IMR-90 (cell line): Measurements from ENCODE around the gene GPR137. TPM values are rescaled to one million over a fixed set of nuclear protein-coding genes. Genes with fewer than 3 reads are reported as not detected.

Source experiments
- ATAC-seq: fragments of 200-7000 bp; cut with Tn5 transposase; 2 replicates; pipeline ENCODE4 v1.9.1; 2020; ENCODE audit warnings: low read depth, mild to moderate bottlenecking, moderate library complexity
- BruUV-seq: library from RNA; stranded (reverse); fragments of 400-500 nt; replicated peaks from 2 replicates; lab custom pipeline; 2021; lab: Mats Ljungman, UMichigan
- CTCF ChIA-PET: fragments of 300-600 bp; formaldehyde crosslinking; extraction: SDS; loops from one replicate; lab custom pipeline; 2021; ENCODE audit warnings: antibody characterized with exemption; lab: Yijun Ruan, JAX
- POLR2A ChIA-PET: fragments of 300-600 bp; sonication (Branson Sonifier 250); formaldehyde crosslinking; loops from one replicate; lab custom pipeline; 2022; ENCODE audit warnings: antibody characterized with exemption; ENCODE audit not compliant: unreplicated experiment; lab: Charles Lee
- DNase-seq: peaks from one replicate; pipeline ENCODE4 v3.0.0; 2013
- H2AFZ ChIP-seq: replicated peaks from 2 replicates; pipeline ENCODE3; 2013; ENCODE audit warnings: low read length, mild to moderate bottlenecking; ENCODE audit not compliant: poor library complexity
- H2AK5ac ChIP-seq: 2 replicates; pipeline ENCODE4 v1.6.1; 2013; ENCODE audit warnings: low read depth, low read length, inconsistent platforms
- H2AK9ac ChIP-seq: replicated peaks from 2 replicates; pipeline ENCODE3; 2013; ENCODE audit warnings: mild to moderate bottlenecking, low read depth, low read length, moderate library complexity; ENCODE audit not compliant: poor library complexity
- H2BK120ac ChIP-seq: 2 replicates; pipeline ENCODE4 v1.6.1; 2013; ENCODE audit warnings: low read depth, low read length, inconsistent platforms
- H2BK15ac ChIP-seq: 3 replicates; pipeline ENCODE4 v1.6.1; 2013; ENCODE audit warnings: low read depth, low read length, inconsistent platforms
- H2BK20ac ChIP-seq: 2 replicates; pipeline ENCODE4 v1.6.1; 2013; ENCODE audit warnings: low read depth, mild to moderate bottlenecking, inconsistent platforms, low read length, moderate library complexity
- H2BK5ac ChIP-seq: 2 replicates; pipeline ENCODE4 v1.6.1; 2013; ENCODE audit warnings: mild to moderate bottlenecking, low read depth, low read length, inconsistent platforms; ENCODE audit not compliant: poor library complexity, severe bottlenecking
- H3K14ac ChIP-seq: replicated peaks from 2 replicates; pipeline ENCODE4 v1.6.1; 2013; ENCODE audit warnings: low read depth, low read length, inconsistent platforms
- H3K18ac ChIP-seq: 2 replicates; pipeline ENCODE4 v1.6.1; 2013; ENCODE audit warnings: low read depth, low read length, control low read depth
- H3K23ac ChIP-seq: 2 replicates; pipeline ENCODE4 v1.6.1; 2013; ENCODE audit warnings: low read depth, low read length, inconsistent platforms
- H3K27ac ChIP-seq: 2 replicates; pipeline ENCODE4 v1.5.1; 2013; ENCODE audit warnings: mild to moderate bottlenecking, control low read depth, low read length; ENCODE audit not compliant: insufficient read depth
- H3K27me3 ChIP-seq: 2 replicates; pipeline ENCODE4 v1.6.1; 2013; ENCODE audit warnings: low read length; ENCODE audit not compliant: control insufficient read depth, insufficient read depth
- H3K36me3 ChIP-seq: 2 replicates; pipeline ENCODE4 v1.6.1; 2013; ENCODE audit warnings: low read length, mixed read lengths; ENCODE audit not compliant: control insufficient read depth, insufficient read depth
- H3K4ac ChIP-seq: 2 replicates; pipeline ENCODE4 v1.6.1; 2013; ENCODE audit warnings: low read depth, low read length, inconsistent platforms
- H3K4me1 ChIP-seq: 2 replicates; pipeline ENCODE4 v1.6.1; 2013; ENCODE audit warnings: low read length, mixed read lengths; ENCODE audit not compliant: control insufficient read depth, insufficient read depth
- H3K4me2 ChIP-seq: 2 replicates; pipeline ENCODE4 v1.6.1; 2013; ENCODE audit warnings: low read depth, mild to moderate bottlenecking, control low read depth, low read length, moderate library complexity
- H3K4me3 ChIP-seq: 2 replicates; pipeline ENCODE4 v1.5.1; 2013; ENCODE audit warnings: low read depth, mild to moderate bottlenecking, control low read depth, low read length, moderate library complexity; ENCODE audit not compliant: insufficient read depth
- H3K56ac ChIP-seq: 2 replicates; pipeline ENCODE4 v1.6.1; 2013; ENCODE audit warnings: low read length, inconsistent platforms; ENCODE audit not compliant: insufficient read depth; ENCODE audit errors: extremely low read depth
- H3K79me1 ChIP-seq, 2 experiments: 2 replicates each; pipeline ENCODE4 v1.6.1; 2013; ENCODE audit warnings: low read length in 2 of 2, inconsistent platforms in 1 of 2, low read depth in 1 of 2
- H3K9ac ChIP-seq: 2 replicates; pipeline ENCODE4 v1.6.1; 2013; ENCODE audit warnings: low read depth, low read length, control low read depth
- H3K9me1 ChIP-seq: 2 replicates; pipeline ENCODE4 v1.6.1; 2013; ENCODE audit warnings: low read length, inconsistent platforms; ENCODE audit not compliant: insufficient read depth
- H3K9me3 ChIP-seq: 2 replicates; pipeline ENCODE4 v1.6.1; 2013; ENCODE audit warnings: low read length; ENCODE audit not compliant: control insufficient read depth, insufficient read depth
- H4K20me1 ChIP-seq: 2 replicates; pipeline ENCODE4 v1.6.1; 2013; ENCODE audit warnings: low read length, inconsistent platforms; ENCODE audit not compliant: insufficient read depth
- H4K5ac ChIP-seq: 2 replicates; pipeline ENCODE4 v1.6.1; 2013; ENCODE audit warnings: mild to moderate bottlenecking, low read depth, low read length, control low read depth
- H4K8ac ChIP-seq, 2 experiments: 2 replicates each; pipeline ENCODE4 v1.6.1; 2013; ENCODE audit warnings: low read depth in 2 of 2, low read length in 2 of 2, control low read depth in 1 of 2, inconsistent platforms in 1 of 2
- H4K91ac ChIP-seq: 2 replicates; pipeline ENCODE4 v1.6.1; 2013; ENCODE audit warnings: low read depth, low read length, inconsistent platforms; ENCODE audit not compliant: insufficient read depth
- BHLHE40 ChIP-seq: fragments of 150-350 bp; IDR thresholded peaks from 2 replicates; pipeline ENCODE4 v1.6.1; 2016; ENCODE audit warnings: mild to moderate bottlenecking, low read depth, low read length
- CHD1 ChIP-seq: IDR thresholded peaks from 2 replicates; pipeline ENCODE4 v1.6.1; 2012; ENCODE audit warnings: low read depth, low read length, improper control_type of control experiment
- FOS ChIP-seq: fragments of 150-350 bp; IDR thresholded peaks from 2 replicates; pipeline ENCODE4 v1.6.1; 2016; ENCODE audit warnings: low read depth, low read length
- MAFK ChIP-seq: IDR thresholded peaks from 2 replicates; pipeline ENCODE4 v1.6.1; 2012; ENCODE audit warnings: low read depth, low read length, improper control_type of control experiment
- MAZ ChIP-seq: IDR thresholded peaks from 2 replicates; pipeline ENCODE4 v1.6.1; 2012; ENCODE audit warnings: low read depth, mild to moderate bottlenecking, low read length, improper control_type of control experiment, moderate library complexity, borderline replicate concordance
- MXI1 ChIP-seq: IDR thresholded peaks from 2 replicates; pipeline ENCODE4 v1.6.1; 2012; ENCODE audit warnings: low read depth, mild to moderate bottlenecking, low read length, moderate library complexity, borderline replicate concordance
- NFE2L2 ChIP-seq: fragments of 150-350 bp; IDR thresholded peaks from 2 replicates; pipeline ENCODE4 v1.6.1; 2016; ENCODE audit warnings: low read depth, mild to moderate bottlenecking, low read length
- POLR2A ChIP-seq: IDR thresholded peaks from 2 replicates; pipeline ENCODE4 v1.6.1; 2012; ENCODE audit warnings: mild to moderate bottlenecking, low read depth, low read length
- RAD21 ChIP-seq: IDR thresholded peaks from 2 replicates; pipeline ENCODE4 v1.6.1; 2012; ENCODE audit warnings: low read length, improper control_type of control experiment
- RCOR1 ChIP-seq: IDR thresholded peaks from 2 replicates; pipeline ENCODE4 v1.6.1; 2012; ENCODE audit warnings: mild to moderate bottlenecking, low read length, improper control_type of control experiment; ENCODE audit not compliant: insufficient replicate concordance
- RFX5 ChIP-seq: IDR thresholded peaks from 2 replicates; pipeline ENCODE4 v1.8.0; 2012; ENCODE audit warnings: low read depth, mild to moderate bottlenecking, low read length, moderate library complexity
- SMC3 ChIP-seq: fragments of 150-350 bp; IDR thresholded peaks from 2 replicates; pipeline ENCODE4 v1.6.1; 2016; ENCODE audit warnings: low read depth, mild to moderate bottlenecking, antibody characterized with exemption, low read length, moderate library complexity
- WGBS, 2 experiments: methylation state at CpG; one replicate each; pipeline versions ENCODE4 v1.1.5 to v1.1.7; 2013; ENCODE audit warnings: missing lambda C conversion rate in 2 of 2; ENCODE audit not compliant: insufficient read length in 1 of 2; ENCODE audit errors: extremely low coverage in 2 of 2; 5-methylcytosine and 5-hydroxymethylcytosine counted together
- dilution Hi-C: fragments of 300-500 bp; cut with HindIII; formaldehyde crosslinking; loops from one replicate; pipeline ENCODE4 v1.14.3; 2018; ENCODE audit warnings: low sequenced_read_pairs; ENCODE audit not compliant: unreplicated experiment
- in situ Hi-C: fragments of 300-500 bp; cut with MboI; formaldehyde crosslinking; loops from 3 replicates; pipeline ENCODE4 v1.14.3; 2019; ENCODE audit warnings: low sequenced_read_pairs, inconsistent platforms, mixed read lengths
- intact Hi-C: fragments of 100-400 bp; cut with micrococcal nuclease; formaldehyde crosslinking; loops from 2 replicates; pipeline ENCODE4 v1.10.0; 2022
- polyA plus RNA-seq, 3 experiments: library from polyadenylated mRNA; depleted of rRNA; stranded (reverse); fragments of >200 nt; gene quantifications; 2 replicates each; pipeline ENCODE4 v1.2.3, GENCODE V29; 2012; ENCODE audit warnings: low replicate concordance in 1 of 3
- total RNA-seq: library from RNA; depleted of rRNA; stranded (reverse); fragments of >200 nt; gene quantifications from 2 replicates; pipeline ENCODE4 v1.2.3, GENCODE V29; 2012
- TF ChIP-seq, protein P1 (sequence below): fragments of 150-350 bp; IDR thresholded peaks from 2 replicates; pipeline ENCODE4 v1.6.1; 2017; ENCODE audit warnings: mild to moderate bottlenecking, antibody characterized with exemption, low read length, low read depth
- TF ChIP-seq, protein P2 (sequence below): fragments of 150-350 bp; IDR thresholded peaks from 2 replicates; pipeline ENCODE4 v1.6.1; 2016; ENCODE audit warnings: low read depth, mild to moderate bottlenecking, low read length, moderate library complexity, borderline replicate concordance
- TF ChIP-seq, protein P3 (sequence below): conservative IDR thresholded peaks from 2 replicates; pipeline ENCODE4 v1.5.1; 2012; ENCODE audit warnings: mild to moderate bottlenecking, low read depth, low read length, improper control_type of control experiment

Gene GPR137
- total and polyA plus RNA-seq, 2 of the 4 experiments (the other 2 are of a cell fraction), result 3.6 to 26.0 TPM

DNA sequence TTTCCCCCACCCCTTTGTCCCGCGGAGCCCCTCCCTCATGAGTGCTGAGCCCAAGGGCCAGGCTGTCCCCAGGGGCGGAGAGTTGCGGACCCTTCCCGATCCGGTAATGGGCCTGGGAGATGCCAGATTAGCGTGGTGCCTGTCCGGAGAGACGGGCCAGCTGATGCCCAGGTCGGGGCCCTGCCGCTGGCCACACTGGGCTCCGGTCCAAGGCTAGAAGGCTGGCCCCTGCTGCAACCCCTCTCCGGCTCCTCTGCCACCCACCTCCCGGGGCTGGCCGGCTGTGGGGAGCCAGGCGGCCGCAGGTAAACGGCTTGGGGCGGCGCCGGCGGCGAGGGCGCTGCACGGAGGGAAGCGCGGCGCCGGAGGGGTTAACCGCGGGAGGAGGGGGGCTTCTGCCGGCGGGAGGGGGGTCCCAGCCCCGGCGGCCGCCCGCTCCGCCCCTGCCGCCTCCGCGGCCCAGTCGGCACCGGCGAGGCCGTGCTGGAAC, 5.7 kb downstream of the GPR137 start, which contains the start of gene KCNK4:
KCNK4 (plus strand) TSS at position 41 of the 490 bp plus-strand sequence. CDS start 1,717 bp downstream, outside the sequence.
- in situ Hi-C loops, result no loop called here
- no peak within 1 kb of the TSS for H3K23ac ChIP-seq
- no peak within 1 kb of the TSS for H3K56ac ChIP-seq
- POLR2A ChIA-PET, result no interaction called here
- H2BK20ac ChIP-seq, result no peak within 1 kb of the TSS
- H4K8ac ChIP-seq, result no peak within 1 kb of the TSS
- no peak within 1 kb of the TSS for H4K91ac ChIP-seq
- CTCF ChIA-PET, result no interaction called here
- H3K9ac ChIP-seq, result no peak within 1 kb of the TSS
- no peak within 1 kb of the TSS for H3K27ac ChIP-seq
- no peaks in the 10 kb centered on the region; the same call in 1 of the 2 replicates for H3K9me1 ChIP-seq
- dilution Hi-C loops, result no loop called here
- no TSS peak for BruUV-seq
- H2AK5ac ChIP-seq, result no peak within 1 kb of the TSS
- no peak; the same call in 1 of the 2 replicates for ATAC-seq
- H3K14ac ChIP-seq, result no peak within 1 kb of the TSS
- peak within 1 kb of the TSS; percentile 37 for H2AK9ac ChIP-seq
- H3K27me3 ChIP-seq, result peaks cover 60% of the 10 kb centered on the region
- WGBS, 2 experiments, result 0% methylated on average over 6 of the region's 45 CpGs; no CpG with 5 or more reads in 1 of the 2 experiments
- H4K5ac ChIP-seq, result no peak within 1 kb of the TSS
- H2BK5ac ChIP-seq, result no peak within 1 kb of the TSS
- peak within 1 kb of the TSS; percentile 24 for H3K4me3 ChIP-seq
- H3K18ac ChIP-seq, result no peak within 1 kb of the TSS
- H3K4ac ChIP-seq, result no peak within 1 kb of the TSS
- H2BK120ac ChIP-seq, result no peak within 1 kb of the TSS
- no peaks in the 10 kb centered on the region for H3K36me3 ChIP-seq
- DNase-seq, result no peak
- peak within 1 kb of the TSS; percentile 45 for H3K4me2 ChIP-seq
- H4K20me1 ChIP-seq, result peaks cover 5% of the 10 kb centered on the region; the same call in 1 of the 2 replicates
- no peaks in the 10 kb centered on the region for H3K9me3 ChIP-seq
- peaks cover 0 to 9% of the 10 kb centered on the region in 2 experiments; a peak in 2 of 4 replicates for H3K79me1 ChIP-seq
- TF ChIP-seq MAZ, result no peak
- no peak for TF ChIP-seq RCOR1
- TF ChIP-seq FOS, result no peak
- no peak for TF ChIP-seq CHD1
- no peak for TF ChIP-seq RAD21
- TF ChIP-seq, protein P1, sequence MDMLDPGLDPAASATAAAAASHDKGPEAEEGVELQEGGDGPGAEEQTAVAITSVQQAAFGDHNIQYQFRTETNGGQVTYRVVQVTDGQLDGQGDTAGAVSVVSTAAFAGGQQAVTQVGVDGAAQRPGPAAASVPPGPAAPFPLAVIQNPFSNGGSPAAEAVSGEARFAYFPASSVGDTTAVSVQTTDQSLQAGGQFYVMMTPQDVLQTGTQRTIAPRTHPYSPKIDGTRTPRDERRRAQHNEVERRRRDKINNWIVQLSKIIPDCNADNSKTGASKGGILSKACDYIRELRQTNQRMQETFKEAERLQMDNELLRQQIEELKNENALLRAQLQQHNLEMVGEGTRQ, result no peak
- TF ChIP-seq POLR2A, result no peak
- no peak for TF ChIP-seq BHLHE40
- TF ChIP-seq MAFK, result no peak
- TF ChIP-seq, protein P2, sequence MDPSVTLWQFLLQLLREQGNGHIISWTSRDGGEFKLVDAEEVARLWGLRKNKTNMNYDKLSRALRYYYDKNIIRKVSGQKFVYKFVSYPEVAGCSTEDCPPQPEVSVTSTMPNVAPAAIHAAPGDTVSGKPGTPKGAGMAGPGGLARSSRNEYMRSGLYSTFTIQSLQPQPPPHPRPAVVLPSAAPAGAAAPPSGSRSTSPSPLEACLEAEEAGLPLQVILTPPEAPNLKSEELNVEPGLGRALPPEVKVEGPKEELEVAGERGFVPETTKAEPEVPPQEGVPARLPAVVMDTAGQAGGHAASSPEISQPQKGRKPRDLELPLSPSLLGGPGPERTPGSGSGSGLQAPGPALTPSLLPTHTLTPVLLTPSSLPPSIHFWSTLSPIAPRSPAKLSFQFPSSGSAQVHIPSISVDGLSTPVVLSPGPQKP, result no peak
- no peak for TF ChIP-seq MXI1
- no peak for TF ChIP-seq SMC3
- no peak for TF ChIP-seq RFX5
- TF ChIP-seq, protein P3, sequence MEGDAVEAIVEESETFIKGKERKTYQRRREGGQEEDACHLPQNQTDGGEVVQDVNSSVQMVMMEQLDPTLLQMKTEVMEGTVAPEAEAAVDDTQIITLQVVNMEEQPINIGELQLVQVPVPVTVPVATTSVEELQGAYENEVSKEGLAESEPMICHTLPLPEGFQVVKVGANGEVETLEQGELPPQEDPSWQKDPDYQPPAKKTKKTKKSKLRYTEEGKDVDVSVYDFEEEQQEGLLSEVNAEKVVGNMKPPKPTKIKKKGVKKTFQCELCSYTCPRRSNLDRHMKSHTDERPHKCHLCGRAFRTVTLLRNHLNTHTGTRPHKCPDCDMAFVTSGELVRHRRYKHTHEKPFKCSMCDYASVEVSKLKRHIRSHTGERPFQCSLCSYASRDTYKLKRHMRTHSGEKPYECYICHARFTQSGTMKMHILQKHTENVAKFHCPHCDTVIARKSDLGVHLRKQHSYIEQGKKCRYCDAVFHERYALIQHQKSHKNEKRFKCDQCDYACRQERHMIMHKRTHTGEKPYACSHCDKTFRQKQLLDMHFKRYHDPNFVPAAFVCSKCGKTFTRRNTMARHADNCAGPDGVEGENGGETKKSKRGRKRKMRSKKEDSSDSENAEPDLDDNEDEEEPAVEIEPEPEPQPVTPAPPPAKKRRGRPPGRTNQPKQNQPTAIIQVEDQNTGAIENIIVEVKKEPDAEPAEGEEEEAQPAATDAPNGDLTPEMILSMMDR, result no peak
- TF ChIP-seq NFE2L2, result no peak
- H2BK15ac ChIP-seq, result no peak within 1 kb of the TSS
- intact Hi-C loops, result no loop called here
- peak within 1 kb of the TSS; percentile 26 for H2AFZ ChIP-seq
- peaks cover 6% of the 10 kb centered on the region; the same call in 1 of the 2 replicates for H3K4me1 ChIP-seq
